NCI-H2081 (cell line): ENCODE results near the gene PRR14L.
"Not testable (repeated sequence)": the region's sequence is repeated elsewhere in the genome, so short reads cannot be mapped to it uniquely, and the experiment has no call there.

ENCODE experiments used
- DNase-seq, 2 experiments: peaks; one replicate each; lab custom pipeline; 2025; lab: John Stamatoyannopoulos, UW

PRR14L gene

DNA sequence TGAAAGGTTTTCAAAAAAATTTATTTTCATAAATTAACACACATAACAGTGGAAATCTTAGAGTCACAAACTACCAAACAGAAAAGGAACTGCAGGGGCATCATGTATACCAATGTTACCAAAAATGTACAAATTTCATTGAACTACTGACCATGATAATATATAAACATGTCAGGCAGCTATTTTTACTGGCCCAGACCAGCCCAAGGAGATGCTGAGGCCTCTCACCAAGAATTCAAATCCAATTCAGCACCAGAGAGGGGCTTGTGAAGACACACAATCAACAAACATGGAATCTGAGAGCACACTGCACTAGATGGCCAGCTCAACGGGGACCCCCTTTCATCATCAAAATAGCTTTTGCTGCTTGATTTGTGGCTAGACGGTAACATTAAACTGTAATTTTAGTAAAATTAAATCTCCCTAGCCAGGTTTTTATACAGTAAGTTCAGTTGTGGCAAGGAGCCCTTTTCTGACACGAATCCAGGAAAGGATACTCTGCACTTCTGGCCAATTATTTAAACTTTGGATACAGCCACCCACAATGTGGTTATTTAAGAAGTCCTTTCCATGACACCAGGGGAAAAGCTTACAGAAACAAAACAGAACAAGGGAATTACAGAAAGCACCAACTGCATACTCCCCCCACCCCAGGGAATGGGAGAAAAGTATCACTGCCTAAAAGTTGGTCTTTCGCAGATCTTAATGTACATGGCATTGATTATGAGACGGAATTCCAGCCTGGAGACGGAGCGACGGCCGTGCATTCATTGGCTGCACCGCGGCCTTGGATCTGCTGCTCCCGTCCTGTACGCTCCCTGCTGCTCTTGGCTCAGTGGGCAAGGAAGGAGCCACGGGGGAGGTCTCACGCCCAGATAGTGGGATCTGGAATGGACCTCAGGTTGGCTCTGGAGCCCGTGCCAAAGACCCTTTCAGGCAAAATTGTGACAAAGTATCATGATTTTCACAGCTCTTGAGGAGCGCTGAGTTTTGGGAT lies 68.3 kb downstream of the PRR14L start:
- no peak for DNase-seq

DNA sequence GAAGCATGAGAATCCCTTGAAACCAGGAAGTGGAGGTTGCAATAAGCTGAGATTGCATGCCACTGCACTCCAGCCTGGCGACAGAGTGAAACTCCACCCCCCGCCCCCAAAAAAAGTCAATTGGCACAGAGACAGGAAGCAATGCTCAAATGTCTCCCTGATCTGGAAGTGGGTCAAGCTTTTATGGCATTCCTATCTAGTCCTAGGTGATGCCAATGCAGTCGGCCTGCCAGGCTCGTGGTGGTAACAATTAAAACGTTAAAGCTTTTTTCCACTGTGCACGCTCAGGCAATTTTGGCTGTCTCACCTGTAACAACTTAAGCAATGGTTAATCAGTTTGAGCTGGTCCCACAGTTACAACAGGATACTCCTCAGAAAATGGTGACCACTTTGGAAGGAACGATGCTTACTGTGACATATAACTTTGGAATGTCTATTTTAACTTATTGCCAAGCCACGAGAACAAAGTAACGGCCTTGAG lies 69.0 kb downstream of the PRR14L start:
- DNase-seq: no peak

GRCh38 chr22:31678748-31679147 lies 71.2 kb downstream of the PRR14L start:
- DNase-seq: no peak

GRCh38 chr22:31676700-31677099 lies 73.2 kb downstream of the PRR14L start:
- DNase-seq: peak; percentile 8 to 12

- DNase-seq: not testable (repeated sequence)
Observed at GRCh38 chr22:31674219-31674618, 75.7 kb downstream of the PRR14L start.

- DNase-seq: not testable (repeated sequence)
Observed at GRCh38 chr22:31668849-31669248, 81.1 kb downstream of the PRR14L start.

- no peak for DNase-seq
Observed at GRCh38 chr22:31662668-31663037, 87.3 kb downstream of the PRR14L start.

DNA sequence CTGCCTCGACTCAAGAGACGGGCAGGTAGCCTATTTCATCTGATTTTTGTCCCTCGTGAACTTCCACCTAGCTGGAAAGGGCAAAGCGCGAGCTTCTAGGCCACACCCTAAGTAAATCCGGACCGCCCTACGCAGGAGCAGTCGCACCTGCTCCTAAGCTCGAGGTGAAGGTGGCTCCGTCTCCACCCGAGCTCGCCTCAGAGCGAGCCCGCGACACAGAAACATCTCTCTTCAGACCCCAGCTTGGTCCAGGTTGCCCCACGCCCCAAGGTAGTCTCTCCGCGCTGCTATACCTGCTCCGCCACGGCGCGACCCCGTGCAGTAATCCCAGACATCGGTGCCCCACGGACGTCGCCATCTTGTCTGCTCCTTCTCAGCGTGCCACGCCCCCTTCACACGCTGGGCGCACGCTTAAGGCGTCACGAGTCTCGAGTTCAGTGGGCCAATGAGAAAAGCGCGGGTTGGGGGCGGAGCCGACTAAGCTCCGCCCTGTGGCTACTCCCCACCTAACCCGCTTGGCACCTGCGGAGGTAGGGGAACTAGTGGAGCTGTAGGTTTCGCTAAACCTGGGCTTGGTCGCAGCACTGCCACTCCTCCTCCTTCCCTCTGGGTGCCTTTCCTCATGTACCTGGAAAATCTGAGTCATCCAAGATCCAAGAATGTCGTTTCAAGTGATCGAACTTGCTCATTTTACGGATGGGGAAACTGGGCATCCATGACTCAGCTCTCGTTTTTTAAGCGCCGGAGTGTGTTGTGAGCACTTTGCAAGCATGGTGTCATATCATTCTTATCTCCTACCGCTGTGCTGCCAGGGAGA lies 87.9 kb downstream of the PRR14L start, which contains the start of gene PISD:
Gene PISD (minus strand): TSS at position 365 of the 817 bp plus-strand sequence. CDS start 7 bp downstream, at position 358.
- DNase-seq: peak; percentile 91 to 94

GRCh38 chr22:31660860-31661341 lies 89.0 kb downstream of the PRR14L start:
- DNase-seq: not testable (repeated sequence)

GRCh38 chr22:31659246-31659645 lies 90.7 kb downstream of the PRR14L start:
- no peak for DNase-seq

DNA sequence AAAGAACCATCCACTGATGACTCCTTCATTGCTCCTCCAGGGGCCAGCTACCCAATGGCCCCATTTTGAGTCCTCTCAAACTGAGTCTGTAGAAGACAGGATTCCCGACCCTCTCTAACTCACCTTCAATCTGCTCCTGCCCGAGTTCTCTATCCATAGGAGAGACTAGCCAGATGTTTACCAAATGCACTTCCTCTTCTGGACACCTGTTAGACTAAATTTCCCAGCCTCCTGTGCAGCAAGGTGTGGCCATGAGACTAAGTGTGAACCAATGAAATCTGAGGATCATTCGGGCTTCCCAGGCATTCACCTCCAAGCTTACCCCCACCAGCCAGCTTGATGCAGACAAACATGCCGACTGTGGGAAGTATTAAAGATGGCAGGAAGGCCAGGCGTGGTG lies 95.5 kb downstream of the PRR14L start:
- no peak for DNase-seq

DNA sequence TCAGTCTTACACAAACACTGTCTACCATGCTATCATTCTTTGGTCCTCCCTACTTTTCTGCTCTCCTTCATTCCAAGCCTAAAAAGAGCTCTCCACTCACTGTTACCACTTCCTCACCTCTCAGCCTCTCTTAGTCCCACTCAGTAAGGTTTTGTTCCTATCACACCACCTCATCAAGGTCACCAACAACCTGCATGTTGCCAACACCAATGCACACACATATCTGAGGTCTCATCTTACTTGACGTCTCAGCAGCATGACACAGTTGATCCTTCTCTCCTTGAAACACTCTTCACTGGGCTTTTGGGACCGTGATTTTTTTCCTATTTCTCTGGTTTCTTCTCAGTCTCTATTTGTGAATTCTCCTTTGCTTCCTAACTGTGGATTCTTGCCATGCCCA lies 96.0 kb downstream of the PRR14L start:
- DNase-seq: no peak

DNA sequence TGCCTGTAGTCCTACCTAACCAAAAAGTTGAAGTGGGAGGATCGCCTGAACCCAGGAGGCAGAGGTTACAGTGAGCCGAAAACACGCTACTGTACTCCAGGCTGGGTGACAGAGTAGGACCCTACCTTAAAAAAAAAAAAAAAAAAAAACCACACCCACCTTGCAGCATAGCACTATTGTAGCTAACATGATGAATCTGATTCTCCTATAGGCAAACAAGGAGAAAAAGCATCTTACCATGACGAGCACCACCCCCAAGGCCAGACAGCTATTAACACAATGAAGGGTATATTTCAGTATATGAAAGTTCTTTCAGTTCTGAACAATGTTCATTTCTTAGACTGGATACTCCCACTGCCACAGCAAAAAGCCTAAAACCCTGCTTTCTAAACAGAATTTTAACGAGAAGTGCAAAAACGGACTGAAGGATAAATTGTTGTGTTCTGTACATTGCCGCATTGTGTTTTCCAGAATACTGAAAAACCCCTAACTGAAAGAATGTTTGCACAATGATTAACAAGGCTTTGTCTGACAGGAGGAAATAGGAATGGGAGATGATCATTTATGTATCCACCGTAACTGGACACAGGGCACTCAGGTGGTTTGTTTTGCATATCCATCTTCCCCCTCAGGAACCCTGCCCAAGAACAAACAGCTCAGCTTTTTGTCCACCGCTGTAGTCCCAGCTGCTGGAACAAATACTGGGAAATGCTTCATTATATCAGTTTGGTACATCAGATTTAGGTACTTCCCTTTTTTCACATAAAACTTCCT lies 96.8 kb downstream of the PRR14L start:
- peak; percentile 35 to 45 for DNase-seq

DNA sequence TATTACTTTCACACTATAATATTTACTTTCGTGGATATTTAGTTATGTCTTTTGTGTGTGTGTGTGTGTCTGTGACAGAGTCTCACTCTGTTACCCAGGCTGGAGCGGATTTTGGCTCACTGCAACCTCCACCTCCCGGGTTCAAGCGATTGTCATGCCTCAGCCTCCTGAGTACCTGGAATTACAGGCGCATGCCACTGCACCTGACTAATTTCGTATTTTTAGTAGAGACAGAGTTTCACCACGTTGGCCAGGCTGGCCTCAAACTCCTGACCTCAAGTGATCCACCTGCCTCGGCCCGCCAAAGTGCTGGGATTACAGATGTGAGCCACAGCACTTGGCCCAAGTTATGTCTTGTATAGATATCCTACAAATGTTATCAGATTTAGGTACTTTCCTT lies 97.8 kb downstream of the PRR14L start:
- no peak for DNase-seq

DNA sequence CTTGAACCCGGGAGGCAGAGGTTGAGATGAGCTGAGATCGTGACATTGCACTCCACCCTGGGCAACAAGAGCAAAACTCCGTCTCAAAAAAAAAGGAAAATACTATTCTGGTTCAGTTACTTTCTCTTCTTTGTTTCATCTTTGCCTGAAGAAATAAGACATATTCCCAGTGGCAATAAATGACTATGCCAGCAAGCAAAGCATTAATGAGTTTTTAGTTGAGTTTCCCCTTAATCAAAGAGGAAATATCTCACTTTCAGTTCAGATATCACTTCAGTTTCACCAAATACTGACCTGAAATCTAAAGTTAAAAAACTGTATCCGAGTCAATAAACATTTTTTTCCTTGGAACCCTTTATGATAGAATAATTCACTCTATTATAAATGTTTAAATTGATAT lies 98.3 kb downstream of the PRR14L start:
- DNase-seq: no peak

DNA sequence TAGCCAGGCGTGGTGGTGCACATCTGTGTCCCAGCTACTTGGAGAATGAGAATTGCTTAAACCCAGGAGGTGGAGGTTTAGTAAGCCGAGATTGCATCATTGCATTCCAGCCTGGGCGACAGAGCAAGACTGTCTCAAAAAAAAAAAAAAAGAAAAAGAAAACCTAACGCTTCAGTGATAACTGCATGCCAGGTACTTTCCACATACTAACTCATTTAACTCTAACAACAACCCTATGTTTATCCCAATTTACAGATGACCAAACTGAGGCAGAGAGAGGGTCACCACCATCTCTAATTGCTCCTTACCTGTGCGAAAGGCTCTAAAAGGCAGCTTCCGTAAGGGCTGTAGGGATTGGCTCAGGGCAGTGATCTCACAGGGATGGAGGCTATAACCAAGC lies 99.5 kb downstream of the PRR14L start:
- no peak for DNase-seq

DNA sequence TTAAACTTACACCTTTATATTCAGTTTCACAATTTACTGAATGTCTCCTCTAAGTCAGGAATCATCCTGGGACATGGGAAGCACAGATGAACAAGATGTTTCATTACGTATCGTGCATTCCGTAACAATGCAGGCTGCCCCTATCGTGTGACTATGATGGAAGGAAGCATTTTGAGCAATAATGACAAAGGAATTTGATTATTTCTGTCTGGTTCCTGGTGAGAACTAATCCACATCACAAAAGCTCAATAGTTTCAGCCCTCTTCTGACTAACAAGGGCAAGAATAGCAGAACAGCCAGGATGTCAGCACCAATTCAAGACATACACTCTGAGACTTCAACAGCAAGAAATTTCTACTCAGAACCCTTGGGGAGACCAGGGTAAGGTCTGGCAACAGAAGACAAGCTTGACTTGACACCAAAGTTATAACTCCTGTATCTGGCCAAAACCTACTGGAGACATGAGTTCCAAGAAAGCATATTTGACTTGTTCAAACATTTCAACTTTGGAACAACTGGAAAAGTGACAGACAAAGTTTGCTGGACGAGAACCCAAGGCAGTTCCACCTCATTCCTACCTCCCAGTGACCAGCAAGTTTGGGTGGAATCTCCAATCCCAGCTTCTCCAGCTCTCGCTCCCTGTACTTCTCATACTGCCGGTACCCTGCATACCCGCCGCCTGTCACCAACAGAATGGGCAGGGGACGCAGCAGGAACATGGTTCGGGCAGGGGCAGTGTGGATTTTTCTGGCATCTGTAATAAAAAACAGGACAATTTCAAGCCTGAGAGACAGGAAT lies 102.2 kb downstream of the PRR14L start:
- no peak for DNase-seq

GRCh38 chr22:31647066-31647465 lies 102.9 kb downstream of the PRR14L start:
- DNase-seq: no peak

DNA sequence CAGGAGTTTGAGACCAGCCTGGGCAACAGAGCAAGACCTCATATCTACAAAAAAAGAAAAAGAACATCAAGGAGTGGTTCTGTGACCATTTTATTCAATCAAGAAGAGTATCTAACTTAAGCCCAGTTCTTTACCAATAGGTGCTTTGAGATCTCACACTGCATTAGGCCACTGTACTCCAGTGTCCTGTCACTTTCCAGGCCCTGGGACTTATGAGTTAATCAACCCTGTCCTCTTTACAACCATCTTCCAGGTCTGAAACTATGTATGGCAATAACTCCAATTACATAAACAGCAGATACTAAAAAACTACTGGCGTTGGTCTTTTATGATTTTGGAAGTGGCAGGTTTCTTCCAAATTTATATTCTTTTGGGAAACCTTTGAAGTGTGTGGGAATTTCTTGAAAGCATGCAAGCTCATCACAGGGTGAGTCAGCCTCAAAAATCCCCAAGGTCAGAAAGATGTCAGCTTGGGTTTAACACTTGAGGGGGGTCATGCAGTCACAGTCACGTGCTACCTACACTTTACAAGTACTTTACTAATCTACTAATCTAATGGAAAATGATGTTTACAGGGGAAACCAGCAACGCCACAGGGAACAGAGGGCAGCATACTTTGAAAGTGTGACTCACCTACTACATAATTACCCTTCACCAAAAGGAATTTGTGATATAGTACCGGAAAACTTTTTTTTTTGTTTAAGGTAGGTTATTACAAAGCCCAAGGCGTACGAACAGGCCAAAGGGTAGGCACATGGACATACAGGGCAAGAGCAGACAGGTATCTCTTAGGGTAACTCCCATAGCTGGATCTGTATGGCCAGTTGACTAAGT lies 103.5 kb downstream of the PRR14L start:
- DNase-seq: no peak
